H1 (cell line): ENCODE measurements around the gene CCDC120.

Source experiments
- BRCA1 ChIP-seq: IDR thresholded peaks from 2 replicates; pipeline ENCODE4 v1.6.1; 2012; ENCODE audit warnings: low read depth, low read length, improper control_type of control experiment
- CBX8 ChIP-seq: fragments of 300-800, 300-1000 bp; sonication (generic); IDR thresholded peaks from 2 replicates; pipeline ENCODE4 v1.7.1; 2016; ENCODE audit warnings: low read depth, low read length, borderline replicate concordance
- EZH2 ChIP-seq: fragments of 200-600 bp; sonication (generic); IDR thresholded peaks from 2 replicates; pipeline ENCODE4 v1.7.1; 2012; ENCODE audit warnings: low read depth, mild to moderate bottlenecking, moderate library complexity, low read length, inconsistent platforms; ENCODE audit not compliant: severe bottlenecking
- GABPA ChIP-seq: IDR thresholded peaks from 2 replicates; pipeline ENCODE4 v1.6.1; 2011; ENCODE audit warnings: mild to moderate bottlenecking, low read length, moderate library complexity, borderline replicate concordance; ENCODE audit not compliant: insufficient read depth
- HDAC2 ChIP-seq, 2 experiments: fragments of 300-600 bp in 1 of 2; sonication (generic) in 1 of 2; IDR thresholded peaks; 2 replicates each; pipeline ENCODE4 v1.6.1; 2011 to 2012; ENCODE audit warnings: low read depth in 2 of 2, low read length in 2 of 2, mild to moderate bottlenecking in 2 of 2, moderate library complexity in 2 of 2, borderline replicate concordance in 1 of 2, inconsistent platforms in 1 of 2
- JUND ChIP-seq: IDR thresholded peaks from 2 replicates; pipeline ENCODE4 v1.6.1; 2011; ENCODE audit warnings: mild to moderate bottlenecking, improper control_type of control experiment, low read length
- POLR2A ChIP-seq, 2 experiments: IDR thresholded peaks; 1 replicate in 1 of 2; 2 replicates in 1 of 2; pipeline ENCODE4 v1.6.1; 2011; ENCODE audit warnings: low read depth in 2 of 2, low read length in 2 of 2, mild to moderate bottlenecking in 2 of 2; ENCODE audit errors: control extremely low read depth in 1 of 2
- RAD21 ChIP-seq, 2 experiments: IDR thresholded peaks in 1 of 2; conservative IDR thresholded peaks in 1 of 2; 2 replicates each; pipeline ENCODE4 v1.6.1; 2011; ENCODE audit warnings: low read depth in 2 of 2, low read length in 2 of 2, improper control_type of control experiment in 1 of 2, inconsistent platforms in 1 of 2, mild to moderate bottlenecking in 1 of 2, moderate library complexity in 1 of 2
- TF ChIP-seq, protein P1 (sequence below), 3 experiments: IDR thresholded peaks; 1 replicate in 2 of 3; 2 replicates in 1 of 3; pipeline versions ENCODE4 v1.5.1 to v1.6.1; 2011; ENCODE audit warnings: low read length in 3 of 3, mild to moderate bottlenecking in 3 of 3, inconsistent platforms in 2 of 3, low read depth in 1 of 3, moderate library complexity in 1 of 3; ENCODE audit not compliant: insufficient read depth in 1 of 3; ENCODE audit errors: control extremely low read depth in 1 of 3

DNA sequence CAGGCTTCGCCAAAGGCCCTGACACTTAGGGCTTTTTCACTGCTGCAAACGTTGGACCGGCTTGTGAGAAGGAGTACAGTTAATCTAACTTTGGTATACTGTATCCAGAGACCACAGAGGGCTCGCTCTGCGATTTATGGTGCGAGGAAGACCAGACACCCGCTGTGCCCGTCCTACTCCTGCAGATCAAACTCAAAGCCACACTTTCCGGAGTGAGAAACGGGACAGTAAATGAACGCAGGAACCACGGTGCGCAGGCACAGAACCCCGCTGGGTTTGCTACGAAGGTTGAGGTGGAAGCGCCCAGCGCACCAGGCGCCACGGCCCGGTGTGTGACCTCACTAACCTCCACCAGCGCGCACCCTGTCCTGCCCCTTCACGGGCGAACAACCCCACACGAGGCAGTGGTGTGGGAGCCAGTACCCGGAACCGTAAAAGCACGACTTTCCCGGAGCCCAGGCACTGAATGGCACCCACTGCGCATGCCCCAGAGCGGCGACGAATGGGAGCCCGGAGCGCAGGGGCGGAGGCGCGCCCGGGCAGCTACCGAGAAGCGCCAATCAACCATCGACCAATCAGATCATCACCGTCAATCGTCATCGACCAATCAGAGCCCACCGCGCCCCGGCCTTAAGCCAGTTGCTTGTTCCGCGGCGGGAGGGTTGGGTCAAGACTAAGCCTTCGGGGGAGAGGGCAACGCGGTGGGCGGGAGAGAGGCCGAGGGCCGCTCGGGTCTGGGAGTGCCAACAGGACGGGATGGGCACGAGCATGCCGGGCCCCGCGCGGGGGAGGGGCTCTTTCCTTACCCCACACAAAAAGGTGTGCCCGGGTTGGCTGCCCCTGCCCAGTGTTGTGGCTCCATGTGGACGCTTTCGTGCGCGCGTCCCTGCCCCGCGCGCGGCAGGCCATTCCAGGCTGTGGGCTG, 42.2 kb downstream of the CCDC120 start:
- no peak for TF ChIP-seq BRCA1
- TF ChIP-seq, protein P1, sequence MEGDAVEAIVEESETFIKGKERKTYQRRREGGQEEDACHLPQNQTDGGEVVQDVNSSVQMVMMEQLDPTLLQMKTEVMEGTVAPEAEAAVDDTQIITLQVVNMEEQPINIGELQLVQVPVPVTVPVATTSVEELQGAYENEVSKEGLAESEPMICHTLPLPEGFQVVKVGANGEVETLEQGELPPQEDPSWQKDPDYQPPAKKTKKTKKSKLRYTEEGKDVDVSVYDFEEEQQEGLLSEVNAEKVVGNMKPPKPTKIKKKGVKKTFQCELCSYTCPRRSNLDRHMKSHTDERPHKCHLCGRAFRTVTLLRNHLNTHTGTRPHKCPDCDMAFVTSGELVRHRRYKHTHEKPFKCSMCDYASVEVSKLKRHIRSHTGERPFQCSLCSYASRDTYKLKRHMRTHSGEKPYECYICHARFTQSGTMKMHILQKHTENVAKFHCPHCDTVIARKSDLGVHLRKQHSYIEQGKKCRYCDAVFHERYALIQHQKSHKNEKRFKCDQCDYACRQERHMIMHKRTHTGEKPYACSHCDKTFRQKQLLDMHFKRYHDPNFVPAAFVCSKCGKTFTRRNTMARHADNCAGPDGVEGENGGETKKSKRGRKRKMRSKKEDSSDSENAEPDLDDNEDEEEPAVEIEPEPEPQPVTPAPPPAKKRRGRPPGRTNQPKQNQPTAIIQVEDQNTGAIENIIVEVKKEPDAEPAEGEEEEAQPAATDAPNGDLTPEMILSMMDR (IDR thresholded peaks at IDR 0.05; ENCODE audit: control extremely low read depth in 1 of 3, insufficient read depth in 1 of 3, low read depth in 1 of 3, low read length in 3 of 3): no peak
- no peak for TF ChIP-seq RAD21 (IDR thresholded peaks at IDR 0.05 in 1 of 2, conservative IDR thresholded peaks at IDR 0.05 in 1 of 2; ENCODE audit: low read depth in 2 of 2, low read length in 2 of 2)
- no peak for TF ChIP-seq HDAC2 (IDR thresholded peaks at IDR 0.05; ENCODE audit: borderline replicate concordance in 1 of 2, low read depth in 2 of 2, low read length in 2 of 2)
- TF ChIP-seq EZH2: no peak
- TF ChIP-seq GABPA: no peak
- no peak for TF ChIP-seq CBX8
- TF ChIP-seq JUND: no peak
- no peak for TF ChIP-seq POLR2A (IDR thresholded peaks at IDR 0.05; ENCODE audit: control extremely low read depth in 1 of 2, low read depth in 2 of 2, low read length in 2 of 2)
